ENCODE measurements around the gene ZDHHC11.

GRCh38 chr5:758698-759053 is 92.1 kb downstream of the ZDHHC11 start:
- TF ChIP-seq CTCF (conservative IDR thresholded peaks at IDR 0.05; ENCODE audit: low read depth in 2 of 2): no peak
- TF ChIP-seq POLR2AphosphoS5 (IDR thresholded peaks at IDR 0.05; ENCODE audit: low read depth): no peak
- TF ChIP-seq EZH2 (IDR thresholded peaks at IDR 0.05; ENCODE audit: low read depth, unreplicated experiment): no peak
- TF ChIP-seq REST (IDR thresholded peaks at IDR 0.05; ENCODE audit: unreplicated experiment): no peak
- TF ChIP-seq STAT1 (IDR thresholded peaks at IDR 0.05; ENCODE audit: unreplicated experiment): no peak
- no peak for TF ChIP-seq CREB1 (CRISPR knock-in tag; IDR thresholded peaks at IDR 0.05; ENCODE audit: low read depth)
- no peak for TF ChIP-seq NANOG (IDR thresholded peaks at IDR 0.05; ENCODE audit: borderline replicate concordance)
- no peak for TF ChIP-seq EZH2phosphoT487 (IDR thresholded peaks at IDR 0.05; ENCODE audit: unreplicated experiment)
- TF ChIP-seq JUNB (IDR thresholded peaks at IDR 0.05; ENCODE audit: unreplicated experiment): no peak
- no peak for TF ChIP-seq ZNF114 (CRISPR knock-in tag; IDR thresholded peaks at IDR 0.05)
